Epidermal melanocyte (primary cell): Measurements from ENCODE around the gene SMOC2.
"Not testable (repeated sequence)": the region's sequence is repeated elsewhere in the genome, so short reads cannot be mapped to it uniquely, and the experiment has no call there.

ENCODE experiments used
- DNase-seq: peaks from one replicate; pipeline ENCODE4 v3.0.0; 2011; ENCODE audit warnings: low spot score; ENCODE audit not compliant: insufficient read length

The SMOC2 gene

GRCh38 chr6:168538188-168538891, 97.4 kb downstream of the SMOC2 start:
- DNase-seq = not testable (repeated sequence)

DNA sequence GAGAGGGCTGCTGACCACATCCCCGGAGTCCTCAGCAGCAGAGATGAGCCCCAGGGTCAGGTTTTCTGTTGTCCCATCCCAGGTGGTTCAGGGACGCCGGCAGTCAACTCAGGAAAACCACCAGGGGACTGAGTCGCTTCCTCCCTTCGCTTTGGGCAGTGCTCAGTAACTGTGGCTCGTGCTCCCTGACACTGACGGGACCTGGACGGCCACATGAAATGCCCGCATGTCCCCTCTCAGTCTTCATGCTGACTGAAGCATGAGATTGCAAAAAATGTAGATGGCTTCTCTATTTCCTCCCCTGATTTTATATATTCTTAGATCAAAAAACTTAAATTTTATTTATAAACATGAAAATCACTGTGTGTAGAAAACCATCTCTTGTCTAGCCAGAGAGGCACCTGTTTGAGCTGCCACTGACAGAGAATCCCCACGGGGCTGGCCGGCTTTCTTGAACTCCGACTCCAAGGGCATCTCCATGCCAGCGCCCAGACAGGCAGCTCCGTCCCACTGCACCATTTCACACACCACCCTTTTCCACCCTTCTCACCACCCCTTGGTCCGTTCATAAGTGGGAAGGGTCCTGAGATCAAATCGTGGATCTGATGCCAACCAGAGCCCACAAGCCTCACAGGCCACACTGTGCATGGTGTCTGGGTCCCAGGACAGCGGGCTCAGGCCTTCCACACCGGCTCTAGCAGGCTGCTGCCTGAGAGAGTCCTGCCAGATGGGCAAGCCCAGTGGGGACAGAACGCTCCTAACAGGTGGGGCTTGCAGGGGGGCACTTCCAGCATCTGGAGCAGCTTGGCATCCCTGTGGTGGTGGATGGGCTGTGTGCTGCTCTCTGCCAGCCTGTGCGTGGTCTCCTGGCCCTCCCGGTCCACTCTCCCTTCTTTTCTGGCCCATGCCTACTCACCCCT, 98.2 kb downstream of the SMOC2 start:
- DNase-seq = no peak

- no peak for DNase-seq
Observed at GRCh38 chr6:168540713-168541291, 99.8 kb downstream of the SMOC2 start.

- DNase-seq = no peak
Observed at GRCh38 chr6:168541307-168541706, 100.3 kb downstream of the SMOC2 start.

DNA sequence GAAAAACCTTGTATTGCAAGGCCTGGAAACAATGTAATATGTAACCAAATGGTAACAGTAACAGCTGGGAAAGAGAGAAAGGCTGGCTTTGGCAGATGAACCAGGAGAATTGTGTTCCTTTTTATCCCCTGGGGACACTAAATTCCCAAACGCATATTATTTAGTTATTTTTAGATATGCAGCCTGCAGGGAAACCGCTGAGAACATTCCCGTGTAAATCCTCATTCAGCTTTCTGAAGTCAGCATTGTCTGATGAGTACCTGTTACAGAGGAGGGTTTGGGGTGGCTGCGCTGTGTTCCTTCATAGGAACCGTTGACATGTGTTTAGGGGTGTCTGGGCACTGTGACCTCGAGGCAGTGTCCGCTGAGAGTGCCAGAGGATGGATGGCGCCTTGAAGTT, 101.3 kb downstream of the SMOC2 start:
- no peak for DNase-seq

DNA sequence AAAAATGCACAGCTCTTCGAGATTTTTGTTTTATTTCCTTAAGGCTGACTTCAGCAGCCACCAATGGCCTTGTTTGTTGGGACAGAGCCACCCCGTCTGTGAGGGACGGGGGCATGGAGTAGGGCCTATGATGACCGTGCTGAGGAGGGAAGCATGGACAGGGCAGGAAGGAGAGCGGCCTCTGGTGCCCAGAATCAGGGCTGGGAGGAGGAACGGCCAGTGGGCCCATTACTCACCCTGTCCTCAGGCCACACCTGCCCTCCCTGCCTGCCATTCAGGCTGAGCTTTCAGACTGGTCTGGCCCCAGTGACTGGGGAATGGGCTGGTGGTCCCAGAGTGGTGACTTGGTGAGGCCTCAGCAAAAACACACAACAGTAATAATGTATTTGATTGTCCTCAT, 104.4 kb downstream of the SMOC2 start:
- DNase-seq = no peak

GRCh38 chr6:168546151-168546550, 105.2 kb downstream of the SMOC2 start:
- no peak for DNase-seq

DNA sequence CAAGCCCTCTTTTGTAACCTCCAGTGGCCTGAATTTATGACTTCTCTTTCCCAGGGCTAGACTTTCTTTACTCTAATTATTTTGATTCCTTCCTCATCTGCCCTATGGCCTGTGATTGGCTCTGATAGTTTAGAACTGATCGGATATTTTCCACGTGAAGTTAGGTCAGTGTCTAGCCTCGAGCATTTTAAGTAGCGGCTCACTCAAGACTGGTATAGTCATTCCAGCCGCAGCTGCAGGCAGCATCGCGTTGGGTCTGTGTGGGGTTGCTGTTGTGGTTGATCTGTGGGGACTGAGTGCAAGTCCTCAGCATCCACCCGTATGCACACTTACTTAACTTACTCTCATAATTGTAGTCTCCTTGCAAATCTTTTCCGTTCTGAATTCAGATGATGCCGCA, 105.7 kb downstream of the SMOC2 start:
- no peak for DNase-seq

GRCh38 chr6:168550326-168550725, 109.3 kb downstream of the SMOC2 start:
- no peak for DNase-seq

DNA sequence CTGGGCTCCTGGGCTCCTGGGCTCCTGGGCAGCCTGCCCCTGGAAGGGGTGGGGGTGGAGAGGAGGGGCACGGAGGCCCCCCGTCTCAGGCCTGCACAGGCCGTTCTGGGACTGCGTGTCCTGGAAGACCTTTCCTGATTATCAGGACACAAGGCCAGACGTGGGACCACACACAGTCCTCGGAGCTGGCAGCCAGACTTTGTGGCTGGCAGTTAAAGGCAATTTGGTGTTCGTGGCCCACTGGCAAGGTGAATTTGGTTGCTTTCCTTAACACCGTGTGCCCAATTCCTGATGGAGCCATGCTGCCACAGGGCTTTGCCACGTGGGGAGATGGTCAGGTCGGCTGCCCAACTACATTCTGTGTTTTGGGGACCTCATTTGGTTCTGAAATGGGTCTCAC, 113.5 kb downstream of the SMOC2 start:
- DNase-seq = no peak

DNA sequence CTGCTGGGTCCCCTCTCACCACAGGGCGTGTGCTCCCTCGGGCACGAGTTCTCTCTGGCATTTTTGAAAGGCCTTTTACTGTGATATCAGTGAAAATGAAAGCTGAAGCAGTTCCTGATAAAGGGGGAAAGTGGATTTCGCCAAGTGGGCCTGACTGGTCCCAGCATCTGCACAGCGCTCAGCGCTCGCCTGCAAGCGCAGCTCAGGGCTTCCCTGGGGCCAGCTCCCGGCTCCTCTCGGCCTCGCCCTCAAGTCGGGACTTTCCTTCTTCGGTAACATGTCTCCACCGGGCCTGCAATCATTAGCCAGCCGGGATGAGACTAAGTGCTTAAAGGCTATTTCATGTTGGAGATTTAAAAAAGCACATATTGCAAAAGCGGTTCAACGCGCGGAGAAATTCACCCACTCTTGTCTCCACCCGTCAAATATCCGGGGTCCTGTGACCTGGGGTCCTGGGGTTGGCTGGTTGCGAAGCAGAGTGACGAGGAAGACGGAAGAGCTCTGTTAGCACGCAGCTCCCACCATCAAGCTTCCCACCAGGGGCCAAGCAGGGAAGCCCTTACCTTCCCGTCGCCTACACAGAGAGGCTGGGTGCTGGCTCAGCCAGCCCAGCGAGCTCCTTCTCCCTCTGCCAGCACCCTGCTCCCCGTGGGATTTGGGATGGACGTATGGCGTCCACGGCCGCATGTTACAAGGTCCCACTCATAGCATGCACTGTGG, 114.1 kb downstream of the SMOC2 start:
- no peak for DNase-seq

- DNase-seq = no peak
Observed at GRCh38 chr6:168555618-168556273, 114.8 kb downstream of the SMOC2 start.

- no peak for DNase-seq
Observed at GRCh38 chr6:168557512-168557911, 116.5 kb downstream of the SMOC2 start.

DNA sequence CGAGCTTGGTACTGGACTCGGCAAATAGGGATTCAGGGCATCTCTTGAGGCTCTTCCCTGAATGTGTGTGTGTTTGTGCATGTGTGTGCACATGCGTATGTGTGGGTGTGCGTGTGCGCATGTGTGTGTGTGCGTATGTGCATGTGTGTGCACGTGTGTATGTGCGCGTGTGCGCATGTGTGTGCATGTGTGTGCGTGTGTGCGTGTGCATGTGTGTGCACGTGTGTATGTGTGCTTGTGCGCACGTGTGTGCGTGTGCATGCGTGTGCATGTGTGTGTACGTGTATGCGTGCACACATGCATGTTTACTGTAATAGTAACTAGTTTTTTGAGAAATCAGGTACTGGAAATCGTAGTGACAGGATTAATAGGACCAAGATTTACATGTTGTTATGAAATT, 117.7 kb downstream of the SMOC2 start:
- DNase-seq = no peak

GRCh38 chr6:168559574-168560098, 118.7 kb downstream of the SMOC2 start:
- no peak for DNase-seq

DNA sequence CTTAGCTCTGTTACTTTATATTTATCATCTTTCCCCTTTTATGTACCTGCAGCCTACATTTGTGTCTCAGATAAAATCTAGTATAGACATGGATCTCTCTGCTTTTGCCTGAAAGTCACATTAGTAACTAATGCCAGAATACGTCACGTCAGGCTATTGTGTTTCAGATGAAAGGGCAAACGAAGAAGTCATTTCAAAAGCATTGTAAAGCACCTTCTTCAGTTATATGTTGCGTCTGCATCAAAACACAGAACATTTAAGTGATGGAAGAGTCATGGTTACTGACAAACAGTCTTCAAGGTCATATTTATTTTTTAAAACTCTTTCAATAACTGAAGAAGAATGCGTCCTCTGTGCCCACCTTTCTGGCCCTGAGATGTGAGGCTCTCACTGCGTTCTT, 119.1 kb downstream of the SMOC2 start:
- DNase-seq = no peak

DNA sequence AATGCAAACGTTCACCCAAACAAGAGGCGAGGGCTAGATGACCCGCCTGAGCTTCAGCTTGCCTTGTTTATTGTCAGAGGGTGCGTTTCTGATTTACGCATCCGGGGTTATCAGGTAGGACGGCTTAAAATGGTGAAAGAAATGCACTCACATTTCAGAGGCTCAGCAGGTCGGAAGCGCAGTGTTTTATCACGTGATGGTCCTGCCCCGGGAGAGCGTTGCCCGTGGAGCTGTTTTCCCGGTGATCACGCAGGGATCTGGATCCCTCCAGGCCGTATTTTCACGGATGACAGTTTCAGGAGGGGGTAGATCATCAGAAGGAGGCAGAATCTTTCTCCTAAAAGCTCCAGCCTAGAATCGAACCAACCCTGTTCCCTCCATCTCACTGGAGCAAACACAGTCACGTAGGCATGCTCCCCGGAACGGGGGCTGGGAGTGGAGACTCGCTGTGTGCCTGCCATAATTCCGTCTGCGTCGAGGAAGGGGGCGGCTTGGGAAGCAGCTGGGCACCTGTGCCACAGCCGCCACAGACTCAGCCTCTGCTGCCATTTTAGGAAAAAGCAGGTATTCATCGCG, 121.7 kb downstream of the SMOC2 start:
- no peak for DNase-seq

DNA sequence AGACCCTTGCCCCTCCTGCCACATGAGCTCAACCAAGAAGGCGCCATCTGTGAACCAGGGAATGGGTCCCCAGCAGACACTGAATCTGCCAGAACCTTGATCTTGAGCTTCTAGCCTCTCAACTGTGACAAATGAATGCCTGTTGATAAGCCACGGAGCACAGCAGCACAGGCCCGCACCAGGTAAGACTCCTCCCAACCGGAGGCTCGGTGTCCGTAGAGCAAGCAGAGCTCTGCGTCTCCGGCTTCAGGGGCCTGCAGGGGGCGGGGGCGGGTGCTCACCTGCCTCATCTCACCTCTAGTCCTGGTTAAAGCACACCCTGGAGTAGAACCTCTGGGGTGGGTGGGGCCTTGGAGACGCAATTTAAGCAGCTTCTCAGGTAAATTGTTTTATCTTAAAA, 122.7 kb downstream of the SMOC2 start:
- no peak for DNase-seq

- DNase-seq = no peak
Observed at GRCh38 chr6:168565112-168565511, 124.1 kb downstream of the SMOC2 start.

GRCh38 chr6:168570211-168570610, 129.2 kb downstream of the SMOC2 start:
- DNase-seq = no peak

- no peak for DNase-seq
Observed at GRCh38 chr6:168571268-168571667, 130.3 kb downstream of the SMOC2 start.
